Measurements from ENCODE around the gene REP15. TPM values are rescaled to one million over a fixed set of nuclear protein-coding genes. Genes with fewer than 3 reads are reported as not detected.

The REP15 gene
- total RNA-seq, 1 experiment from 2014 or later = 1.3 TPM

GRCh38 chr12:27685274-27685673 is 11.0 kb upstream of the REP15 start:
- peaks cover 3 to 46% (median 18%) of the 10 kb centered on the region in 3 experiments; a peak in 6 of 7 replicates for H3K36me3 Mint-ChIP-seq (ENCODE audit: insufficient read depth in 1 of 3, low read depth in 3 of 3)
- WGBS (ENCODE audit: extremely low coverage, insufficient read length, low lambda C conversion rate) = no CpG with 5 or more reads among the region's 2 CpGs

More at GRCh38 chr12:27685274-27685673, 11.0 kb upstream of the REP15 start:
- no peaks in the 10 kb centered on the region for H3K9me3 ChIP-seq (ENCODE audit: control insufficient read depth, low read depth, low read length)
- H2BK5ac ChIP-seq (ENCODE audit: insufficient read length, low read length) = no peak overlapping the region
- H3K14ac ChIP-seq (ENCODE audit: insufficient read depth, low read length) = no peak overlapping the region
- H3K79me2 ChIP-seq (ENCODE audit: insufficient read depth, low read length) = no peaks in the 10 kb centered on the region
- H3K56ac ChIP-seq (ENCODE audit: insufficient read length, low read depth, low read length) = no peak overlapping the region
- H3K4me1 ChIP-seq (ENCODE audit: insufficient read depth, low read length) = no peaks in the 10 kb centered on the region
- H3K4me2 ChIP-seq (ENCODE audit: insufficient read depth, insufficient read length, low read length) = no peak overlapping the region
- H3K27me3 Mint-ChIP-seq (ENCODE audit: low read depth) = no peaks in the 10 kb centered on the region
- H2BK15ac ChIP-seq (ENCODE audit: low read depth, low read length) = no peak overlapping the region
- H3K4ac ChIP-seq (ENCODE audit: low read depth, low read length) = no peak overlapping the region
- H3K27ac Mint-ChIP-seq = no peak overlapping the region
- H3K9me3 Mint-ChIP-seq = no peaks in the 10 kb centered on the region
- no peak overlapping the region for H3K23ac ChIP-seq (ENCODE audit: insufficient read length, low read depth, low read length)
- no peak overlapping the region for H2AK5ac ChIP-seq (ENCODE audit: insufficient read length, low read length)
- no peak overlapping the region for H2BK20ac ChIP-seq (ENCODE audit: low read depth, low read length, poor library complexity, severe bottlenecking)
- H4K91ac ChIP-seq (ENCODE audit: insufficient read length, low read depth, low read length) = no peak overlapping the region
- H2BK12ac ChIP-seq (ENCODE audit: insufficient read length, low read depth, low read length) = no peak overlapping the region
- no peak overlapping the region for H3K27ac ChIP-seq (ENCODE audit: insufficient read length, low read depth, low read length)
- H3K79me1 ChIP-seq (ENCODE audit: insufficient read depth, low read depth, low read length, poor library complexity, severe bottlenecking) = no peaks in the 10 kb centered on the region
- no peak overlapping the region for H2BK120ac ChIP-seq (ENCODE audit: low read depth, low read length, poor library complexity, severe bottlenecking)
- no peaks in the 10 kb centered on the region for H3K27me3 ChIP-seq (ENCODE audit: insufficient read depth, low read length)
- no peak for TF ChIP-seq CTCF (conservative IDR thresholded peaks at IDR 0.05)
- H3K23me2 ChIP-seq (ENCODE audit: insufficient read length, low read depth, low read length, poor library complexity, severe bottlenecking) = no peaks in the 10 kb centered on the region
- H4K8ac ChIP-seq (replicated peaks; ENCODE audit: insufficient read length, low read depth, low read length) = no peak overlapping the region
- no peak for DNase-seq
- H4K5ac ChIP-seq (ENCODE audit: insufficient read length, low read depth, low read length) = no peak overlapping the region
- no peak overlapping the region for H3K4me3 Mint-ChIP-seq
- no peaks in the 10 kb centered on the region for H3K4me1 Mint-ChIP-seq
- H2AFZ ChIP-seq (ENCODE audit: low read length) = no peak overlapping the region
- no peak overlapping the region for H3T11ph ChIP-seq (ENCODE audit: low read length)
- no peak overlapping the region for H3K18ac ChIP-seq (ENCODE audit: insufficient read length, low read depth, low read length)
- H3K9ac ChIP-seq (ENCODE audit: extremely low read depth, insufficient read length, low read length) = no peak overlapping the region
- H4K20me1 ChIP-seq (ENCODE audit: control insufficient read depth, insufficient read depth, insufficient read length) = no peaks in the 10 kb centered on the region
